Sigmoid colon (tissue), 4 donors: ENCODE results near the gene SOX13.

ENCODE experiments used
- EP300 ChIP-seq, 4 donors: sonication (generic); formaldehyde crosslinking; IDR thresholded peaks; one replicate each; pipeline ENCODE4 v1.6.1; 2017; ENCODE audit warnings: antibody characterized with exemption in 4 of 4
- POLR2A ChIP-seq, 2 donors: fragments of 450-650 bp; IDR thresholded peaks; one replicate each; pipeline ENCODE4 v1.6.1; 2016; ENCODE audit warnings: antibody characterized with exemption in 2 of 2, mild to moderate bottlenecking in 2 of 2, moderate library complexity in 2 of 2

- no peak for TF ChIP-seq EP300 (IDR thresholded peaks at IDR 0.05)
- TF ChIP-seq POLR2A (IDR thresholded peaks at IDR 0.05) = no peak
Measured at GRCh38 chr1:204166219-204166618, 93.3 kb downstream of the SOX13 start, which contains the start of gene REN.
